ENCODE data around the gene C1orf159.

The C1orf159 gene

DNA sequence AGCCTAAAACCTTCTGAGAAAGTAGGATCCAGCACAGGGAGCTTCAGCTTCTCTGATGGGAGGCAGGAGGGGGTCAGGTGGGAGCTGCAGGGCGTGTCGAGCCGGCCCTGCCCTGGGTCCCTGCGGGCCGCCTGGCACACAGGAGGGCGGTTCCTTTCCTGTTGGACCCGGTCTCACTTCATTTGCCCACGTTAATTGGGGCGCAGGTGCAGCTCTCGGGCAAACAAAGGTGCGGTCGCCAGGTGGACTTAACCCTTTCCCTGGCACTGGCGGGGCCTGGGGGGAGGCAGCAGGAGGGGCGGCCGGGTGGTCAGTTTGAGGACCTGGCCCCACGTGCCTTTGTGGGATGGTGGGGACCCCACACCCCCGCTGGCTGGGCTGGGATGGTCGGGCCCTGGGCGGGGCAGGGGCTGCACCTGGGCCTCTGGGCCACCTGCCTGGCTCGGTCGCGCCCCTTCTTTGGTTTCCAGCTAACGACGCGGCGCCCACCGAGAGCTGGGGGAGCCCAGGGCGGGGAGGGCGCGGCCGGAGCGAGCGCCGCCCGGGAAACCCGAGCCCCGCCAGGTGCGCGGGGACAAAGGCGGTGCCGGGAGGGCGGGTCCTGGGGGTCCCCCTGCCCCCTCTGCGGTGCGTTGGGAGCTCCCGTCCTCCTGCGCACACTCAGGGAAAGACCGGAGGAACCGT, 20.8 kb upstream of the C1orf159 start:
- no peak overlapping the region for H2AK5ac ChIP-seq (ENCODE audit: low read length, severe bottlenecking)
- H4K91ac ChIP-seq (ENCODE audit: low read length): no peak overlapping the region
- no peak overlapping the region for H2BK5ac ChIP-seq (ENCODE audit: low read depth, low read length, poor library complexity, severe bottlenecking)
- H3K23ac ChIP-seq (ENCODE audit: low read length in 2 of 2): no peak overlapping the region
- H2BK12ac ChIP-seq (ENCODE audit: low read length in 2 of 2): no peak overlapping the region
- H3K4me1 ChIP-seq (ENCODE audit: control insufficient read depth, insufficient read depth, low read depth, low read length): peaks cover 41% of the 10 kb centered on the region
- no peak overlapping the region for H3K27ac ChIP-seq (ENCODE audit: low read length, poor library complexity, severe bottlenecking)
- no peak overlapping the region for H3K4me3 ChIP-seq (ENCODE audit: insufficient read depth in 1 of 2, low read depth in 1 of 2, low read length in 2 of 2)
- H2BK120ac ChIP-seq (ENCODE audit: low read depth, low read length): no peak overlapping the region
- no peak overlapping the region for H2BK15ac ChIP-seq (ENCODE audit: low read depth, poor library complexity, severe bottlenecking)
- H3K14ac ChIP-seq (ENCODE audit: low read length in 2 of 2): no peak overlapping the region
- no peak overlapping the region for H3K9ac ChIP-seq (ENCODE audit: low read length)
- no peak overlapping the region for H4K8ac ChIP-seq (ENCODE audit: low read length)
- WGBS: 36% methylated on average over 26 of the region's 48 CpGs
- no peak overlapping the region for H3K4me2 ChIP-seq (ENCODE audit: low read length, poor library complexity, severe bottlenecking)
- no peak overlapping the region for H3K4ac ChIP-seq (ENCODE audit: low read depth in 1 of 2, low read length in 2 of 2)
- H3K18ac ChIP-seq (ENCODE audit: low read depth in 1 of 2, low read length in 2 of 2): no peak overlapping the region
- H3K27me3 ChIP-seq (ENCODE audit: control insufficient read depth in 1 of 2, insufficient read depth in 1 of 2, low read length in 2 of 2): peaks cover 3 to 50% of the 10 kb centered on the region in 2 experiments
- no peaks in the 10 kb centered on the region for H3K9me3 ChIP-seq (ENCODE audit: control insufficient read depth, low read length)
- H3K79me1 ChIP-seq (replicated peaks; ENCODE audit: low read length, poor library complexity, severe bottlenecking): peaks cover 11% of the 10 kb centered on the region
- no peak overlapping the region for H2AFZ ChIP-seq (ENCODE audit: low read depth, low read length)
- H3K36me3 ChIP-seq (ENCODE audit: control insufficient read depth in 1 of 2, insufficient read depth in 2 of 2, low read depth in 1 of 2, low read length in 2 of 2): peaks cover 0 to 9% of the 10 kb centered on the region in 2 experiments
- DNase-seq: no peak

GRCh38 chr1:1135339-1136136, 19.6 kb upstream of the C1orf159 start:
- Histone ChIP-seq H3K23ac (ENCODE audit: low read length in 2 of 2) (no peak overlapping the region), H3K27me3 (ENCODE audit: control insufficient read depth in 1 of 2, insufficient read depth in 1 of 2, low read length in 2 of 2) (peaks cover 3 to 54% of the 10 kb centered on the region in 2 experiments), H3K9me3 (ENCODE audit: control insufficient read depth, low read length) (no peaks in the 10 kb centered on the region), H3K9ac (ENCODE audit: low read length) (no peak overlapping the region), H4K8ac (ENCODE audit: low read length) (no peak overlapping the region), H3K4me2 (ENCODE audit: low read length, poor library complexity, severe bottlenecking) (no peak overlapping the region), H2AK5ac (ENCODE audit: low read length, severe bottlenecking) (no peak overlapping the region), H3K14ac (ENCODE audit: low read length in 2 of 2) (no peak overlapping the region), H2BK120ac (ENCODE audit: low read depth, low read length) (no peak overlapping the region), H2BK5ac (ENCODE audit: low read depth, low read length, poor library complexity, severe bottlenecking) (no peak overlapping the region), H2BK15ac (ENCODE audit: low read depth, poor library complexity, severe bottlenecking) (no peak overlapping the region), H3K79me1 (replicated peaks; ENCODE audit: low read length, poor library complexity, severe bottlenecking) (peaks cover 7% of the 10 kb centered on the region), H3K18ac (ENCODE audit: low read depth in 1 of 2, low read length in 2 of 2) (no peak overlapping the region), H3K36me3 (ENCODE audit: control insufficient read depth in 1 of 2, insufficient read depth in 2 of 2, low read depth in 1 of 2, low read length in 2 of 2) (peaks cover 0 to 7% of the 10 kb centered on the region in 2 experiments), H3K4me3 (ENCODE audit: insufficient read depth in 1 of 2, low read depth in 1 of 2, low read length in 2 of 2) (no peak overlapping the region), H3K4me1 (ENCODE audit: control insufficient read depth, insufficient read depth, low read depth, low read length) (peaks cover 41% of the 10 kb centered on the region), H4K91ac (ENCODE audit: low read length) (no peak overlapping the region), H2AFZ (ENCODE audit: low read depth, low read length) (no peak overlapping the region), H3K4ac (ENCODE audit: low read depth in 1 of 2, low read length in 2 of 2) (no peak overlapping the region), H3K27ac (ENCODE audit: low read length, poor library complexity, severe bottlenecking) (no peak overlapping the region), H2BK12ac (ENCODE audit: low read length in 2 of 2) (no peak overlapping the region)
- DNase-seq: no peak
- WGBS: 90% methylated on average over 20 of the region's 20 CpGs

DNA sequence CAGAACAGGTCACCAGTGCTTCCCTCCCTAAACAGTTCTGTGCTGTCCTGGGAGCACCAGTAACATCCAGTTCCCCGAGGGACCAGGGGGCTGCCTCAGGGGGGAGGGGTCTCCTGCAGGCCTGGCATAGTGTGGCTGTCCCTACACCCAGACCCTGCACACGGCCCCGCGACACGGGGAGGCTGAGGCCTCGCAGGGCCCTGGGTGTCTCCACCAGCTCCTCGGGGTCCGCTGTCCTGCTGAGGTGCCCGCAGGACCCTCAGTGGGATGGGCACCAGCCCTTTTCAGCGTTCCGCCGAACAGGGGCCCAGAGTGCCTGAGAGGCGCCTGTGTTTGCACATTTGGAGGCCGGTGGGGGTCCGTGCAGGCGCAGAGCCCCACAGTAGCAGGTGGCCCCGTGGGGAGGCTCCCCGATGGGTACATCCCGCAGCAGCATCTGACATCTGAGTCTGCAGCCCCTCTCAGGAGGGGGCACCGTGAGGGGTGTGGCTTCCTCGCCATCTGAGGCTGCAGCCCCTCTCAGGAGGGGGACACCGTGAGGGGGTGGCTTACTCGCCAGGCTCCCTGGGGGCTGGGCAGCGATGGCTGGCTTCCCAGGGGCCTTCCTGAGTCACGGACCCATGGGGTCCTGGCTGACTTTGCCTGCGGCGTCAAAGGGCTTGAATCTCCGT, 18.5 kb upstream of the C1orf159 start:
- 91% methylated on average over 28 of the region's 28 CpGs for WGBS
- H3K23ac ChIP-seq (ENCODE audit: low read length in 2 of 2): no peak overlapping the region
- no peaks in the 10 kb centered on the region for H3K9me3 ChIP-seq (ENCODE audit: control insufficient read depth, low read length)
- H4K91ac ChIP-seq (ENCODE audit: low read length): no peak overlapping the region
- H3K4me2 ChIP-seq (ENCODE audit: low read length, poor library complexity, severe bottlenecking): no peak overlapping the region
- no peak overlapping the region for H2BK15ac ChIP-seq (ENCODE audit: low read depth, poor library complexity, severe bottlenecking)
- H4K8ac ChIP-seq (ENCODE audit: low read length): no peak overlapping the region
- no peak overlapping the region for H3K9ac ChIP-seq (ENCODE audit: low read length)
- H2BK12ac ChIP-seq (ENCODE audit: low read length in 2 of 2): no peak overlapping the region
- H3K36me3 ChIP-seq (ENCODE audit: control insufficient read depth in 1 of 2, insufficient read depth in 2 of 2, low read depth in 1 of 2, low read length in 2 of 2): peaks cover 0 to 7% of the 10 kb centered on the region in 2 experiments
- peak overlapping the region; percentile 84 for H2AK5ac ChIP-seq (ENCODE audit: low read length, severe bottlenecking)
- no peak overlapping the region for H3K14ac ChIP-seq (ENCODE audit: low read length in 2 of 2)
- peaks cover 3 to 63% of the 10 kb centered on the region in 2 experiments for H3K27me3 ChIP-seq (ENCODE audit: control insufficient read depth in 1 of 2, insufficient read depth in 1 of 2, low read length in 2 of 2)
- H3K27ac ChIP-seq (ENCODE audit: low read length, poor library complexity, severe bottlenecking): no peak overlapping the region
- H2AFZ ChIP-seq (ENCODE audit: low read depth, low read length): no peak overlapping the region
- H3K4ac ChIP-seq (ENCODE audit: low read depth in 1 of 2, low read length in 2 of 2): no peak overlapping the region
- H3K79me1 ChIP-seq (replicated peaks; ENCODE audit: low read length, poor library complexity, severe bottlenecking): peaks cover 7% of the 10 kb centered on the region
- no peak overlapping the region for H2BK120ac ChIP-seq (ENCODE audit: low read depth, low read length)
- no peak overlapping the region for H3K4me3 ChIP-seq (ENCODE audit: insufficient read depth in 1 of 2, low read depth in 1 of 2, low read length in 2 of 2)
- H2BK5ac ChIP-seq (ENCODE audit: low read depth, low read length, poor library complexity, severe bottlenecking): no peak overlapping the region
- DNase-seq: no peak
- H3K4me1 ChIP-seq (ENCODE audit: control insufficient read depth, insufficient read depth, low read depth, low read length): peaks cover 49% of the 10 kb centered on the region
- H3K18ac ChIP-seq (ENCODE audit: low read depth in 1 of 2, low read length in 2 of 2): no peak overlapping the region
